CD14-positive monocyte (primary cell): ENCODE measurements around the gene PAGR1. TPM values are rescaled to one million over a fixed set of nuclear protein-coding genes. Genes with fewer than 3 reads are reported as not detected.
"Not testable (repeated sequence)": the region's sequence is repeated elsewhere in the genome, so short reads cannot be mapped to it uniquely, and the experiment has no call there.

Source experiments
- DNase-seq, 3 donors: peaks; one replicate each; pipeline ENCODE4 v3.0.0-alpha.2; 2011 to 2022
- H2AFZ ChIP-seq: 2 replicates; pipeline ENCODE4 v1.6.0; 2012; ENCODE audit warnings: mild to moderate bottlenecking, low read depth, low read length, inconsistent platforms; ENCODE audit not compliant: insufficient read depth, poor library complexity, severe bottlenecking
- H3K27ac ChIP-seq, 2 donors: 1 replicate in 1 of 2; 2 replicates in 1 of 2; pipeline ENCODE4 v1.5.1; 2012 to 2013; ENCODE audit warnings: low read length in 2 of 2, control low read depth in 1 of 2, inconsistent platforms in 1 of 2, low read depth in 1 of 2, mild to moderate bottlenecking in 1 of 2
- H3K27me3 ChIP-seq, 2 donors: one replicate each; pipeline versions ENCODE4 v1.6.0 to v1.6.1; 2011 to 2013; ENCODE audit warnings: low read length in 2 of 2; ENCODE audit not compliant: control insufficient read depth in 2 of 2, insufficient read depth in 2 of 2
- H3K36me3 ChIP-seq, 2 donors: replicated peaks in 1 of 2; 1 replicate in 1 of 2; 2 replicates in 1 of 2; pipeline versions ENCODE4 v1.5.1 to v1.6.1; 2012 to 2013; ENCODE audit warnings: low read length in 2 of 2, control low read depth in 1 of 2, inconsistent platforms in 1 of 2, mild to moderate bottlenecking in 1 of 2; ENCODE audit not compliant: insufficient read depth in 2 of 2, control insufficient read depth in 1 of 2
- H3K4me1 ChIP-seq, 2 donors: 1 replicate in 1 of 2; 2 replicates in 1 of 2; pipeline versions ENCODE4 v1.5.1 to v1.6.1; 2012 to 2013; ENCODE audit warnings: low read length in 2 of 2, control low read depth in 1 of 2, inconsistent platforms in 1 of 2, mild to moderate bottlenecking in 1 of 2, moderate library complexity in 1 of 2; ENCODE audit not compliant: insufficient read depth in 2 of 2, control insufficient read depth in 1 of 2
- H3K4me2 ChIP-seq: replicated peaks from 2 replicates; pipeline ENCODE3; 2012; ENCODE audit warnings: low read length, moderate library complexity, mild to moderate bottlenecking; ENCODE audit not compliant: poor library complexity, severe bottlenecking; ENCODE audit errors: extremely low read depth
- H3K4me3 ChIP-seq, 3 experiments: fragments of 200-600 bp in 1 of 3; sonication (generic) in 1 of 3; replicated peaks in 1 of 3; 1 replicate in 2 of 3; 2 replicates in 1 of 3; pipeline ENCODE4 v1.5.1; 2011 to 2013; ENCODE audit warnings: low read length in 3 of 3, mild to moderate bottlenecking in 3 of 3, control low read depth in 2 of 3, low read depth in 2 of 3, inconsistent platforms in 1 of 3, moderate library complexity in 1 of 3
- H3K79me2 ChIP-seq: 2 replicates; pipeline ENCODE4 v1.6.0; 2012; ENCODE audit warnings: mild to moderate bottlenecking, control low read depth, inconsistent platforms, low read length, moderate library complexity; ENCODE audit not compliant: insufficient read depth
- H3K9ac ChIP-seq: 2 replicates; pipeline ENCODE4 v1.6.0; 2017; ENCODE audit warnings: low read length, mild to moderate bottlenecking; ENCODE audit not compliant: insufficient read depth, poor library complexity, severe bottlenecking
- H3K9me3 ChIP-seq, 2 donors: replicated peaks in 1 of 2; 1 replicate in 1 of 2; 2 replicates in 1 of 2; pipeline versions ENCODE4 v1.5.1 to v1.6.1; 2012 to 2013; ENCODE audit warnings: low read length in 2 of 2, control low read depth in 1 of 2; ENCODE audit not compliant: control insufficient read depth in 1 of 2, insufficient read depth in 1 of 2
- H4K20me1 ChIP-seq: 2 replicates; pipeline ENCODE4 v1.6.0; 2012; ENCODE audit warnings: mild to moderate bottlenecking, low read length, control low read depth, moderate library complexity; ENCODE audit not compliant: insufficient read depth
- H3K27ac Mint-ChIP-seq, 7 donors: one replicate each; pipeline ENCODE4 v1.8.0; 2020; ENCODE audit warnings: mild to moderate bottlenecking in 7 of 7, mixed read lengths in 7 of 7, moderate library complexity in 6 of 7, inconsistent platforms in 2 of 7
- H3K27me3 Mint-ChIP-seq, 3 donors: one replicate each; pipeline ENCODE4 v1.8.0; 2021 to 2022; ENCODE audit warnings: low read depth in 3 of 3, mild to moderate bottlenecking in 3 of 3, mixed read lengths in 3 of 3, moderate library complexity in 3 of 3, inconsistent platforms in 1 of 3
- H3K36me3 Mint-ChIP-seq, 2 donors: one replicate each; pipeline ENCODE4 v1.8.0; 2020; ENCODE audit warnings: mixed read lengths in 2 of 2, inconsistent platforms in 1 of 2, mild to moderate bottlenecking in 1 of 2
- H3K4me1 Mint-ChIP-seq: one replicate; pipeline ENCODE4 v1.8.0; 2020; ENCODE audit warnings: mild to moderate bottlenecking, mixed read lengths
- H3K4me3 Mint-ChIP-seq, 2 donors: one replicate each; pipeline ENCODE4 v1.8.0; 2020; ENCODE audit warnings: mild to moderate bottlenecking in 2 of 2, mixed read lengths in 2 of 2, moderate library complexity in 1 of 2
- H3K9me3 Mint-ChIP-seq, 7 donors: one replicate each; pipeline ENCODE4 v1.8.0; 2020 to 2022; ENCODE audit warnings: mixed read lengths in 7 of 7, mild to moderate bottlenecking in 6 of 7, moderate library complexity in 6 of 7, inconsistent platforms in 2 of 7
- WGBS: methylation state at CpG from one replicate; pipeline ENCODE4 v1.1.5; 2013; ENCODE audit warnings: missing lambda C conversion rate; ENCODE audit not compliant: insufficient coverage; 5-methylcytosine and 5-hydroxymethylcytosine counted together
- intact Hi-C, 2 donors: fragments of 100-400 bp; cut with micrococcal nuclease; formaldehyde crosslinking; loops; one replicate each; pipeline versions ENCODE4 v1.15.0 to v1.15.1; 2023
- polyA plus RNA-seq, 3 donors: library from polyadenylated mRNA; depleted of rRNA in 1 of 3; unstranded in 2 of 3; stranded (reverse) in 1 of 3; fragments of 300-500 nt in 2 of 3; fragments of >200 nt in 1 of 3; fragmentation: Illumina TruSeq in 2 of 3; gene quantifications; 1 replicate in 2 of 3; 2 replicates in 1 of 3; pipeline ENCODE4 v1.2.3, GENCODE V29; 2012 to 2021
- TF ChIP-seq, protein P1 (sequence below): fragments of 200-600 bp; IDR thresholded peaks from one replicate; pipeline ENCODE4 v1.8.0; 2022; ENCODE audit warnings: antibody characterized with exemption, mild to moderate bottlenecking

The PAGR1 gene
- polyA plus RNA-seq, 3 donors: 12.6 to 43.4 (median 36.3) TPM

DNA sequence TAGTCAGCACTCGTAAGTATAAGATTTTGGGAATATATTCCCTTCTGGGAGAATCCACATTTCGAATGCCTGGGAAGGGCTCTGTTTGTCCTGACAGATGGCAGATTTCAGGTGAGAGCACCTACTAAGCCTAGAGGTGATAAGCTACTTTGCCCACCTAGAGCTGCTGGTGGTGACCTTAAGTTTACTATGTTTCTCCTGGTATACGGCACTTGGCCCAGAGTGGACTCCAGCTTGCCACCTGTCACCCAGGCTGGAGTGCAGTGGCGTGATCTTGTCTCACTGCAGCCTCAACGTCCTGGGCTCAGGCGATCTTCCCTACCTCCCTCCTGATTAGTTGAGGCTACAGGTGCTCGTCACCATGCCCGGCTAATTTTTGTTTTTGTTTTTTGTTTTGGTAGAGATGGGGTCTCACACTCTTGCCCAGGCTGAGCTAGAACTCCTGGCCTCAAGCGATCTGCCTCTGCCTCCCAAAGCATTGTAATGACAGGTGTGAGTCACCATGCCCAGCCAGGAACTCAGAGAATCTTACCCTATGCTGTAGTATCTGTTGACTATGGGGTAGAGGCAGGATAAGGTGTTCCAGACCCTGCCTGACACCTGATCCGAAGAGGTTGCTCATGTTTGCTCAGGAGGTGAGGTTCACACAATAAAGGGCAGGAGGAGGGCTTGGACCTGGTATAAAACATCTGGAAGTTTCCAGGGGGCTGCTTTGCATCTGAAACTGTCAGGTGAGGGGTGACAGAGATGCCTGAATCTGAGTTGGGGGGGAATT lies 38.2 kb upstream of the PAGR1 start, which contains the start of gene ZG16:
TSS of gene ZG16 (plus strand) at position 681 of the 775 bp plus-strand sequence. CDS start 1,011 bp downstream, outside the sequence.
- H3K36me3 ChIP-seq: no peaks in the 10 kb centered on the region
- no peak for DNase-seq
- Mint-ChIP-seq H3K4me1 (peaks cover 9% of the 10 kb centered on the region), H3K27ac (no peak within 1 kb of the TSS), H3K4me3 (no peak within 1 kb of the TSS), H3K9me3 (peaks cover 0 to 2% (median 0%) of the 10 kb centered on the region in 7 donors), H3K27me3 (peaks cover 0 to 8% (median 4%) of the 10 kb centered on the region in 3 donors), H3K36me3 (no peaks in the 10 kb centered on the region)
- H3K27ac ChIP-seq: no peak within 1 kb of the TSS
- H4K20me1 ChIP-seq: no peaks in the 10 kb centered on the region
- H3K27me3 ChIP-seq: no peaks in the 10 kb centered on the region
- intact Hi-C loops: no loop called here
- no peaks in the 10 kb centered on the region for H3K79me2 ChIP-seq
- 73% methylated on average over 4 of the region's 10 CpGs for WGBS
- H3K4me1 ChIP-seq: peaks cover 7 to 11% of the 10 kb centered on the region in 2 donors
- no peak within 1 kb of the TSS for H3K4me3 ChIP-seq
- H3K9ac ChIP-seq: no peak within 1 kb of the TSS
- H3K4me2 ChIP-seq: no peak within 1 kb of the TSS
- TF ChIP-seq, protein P1, sequence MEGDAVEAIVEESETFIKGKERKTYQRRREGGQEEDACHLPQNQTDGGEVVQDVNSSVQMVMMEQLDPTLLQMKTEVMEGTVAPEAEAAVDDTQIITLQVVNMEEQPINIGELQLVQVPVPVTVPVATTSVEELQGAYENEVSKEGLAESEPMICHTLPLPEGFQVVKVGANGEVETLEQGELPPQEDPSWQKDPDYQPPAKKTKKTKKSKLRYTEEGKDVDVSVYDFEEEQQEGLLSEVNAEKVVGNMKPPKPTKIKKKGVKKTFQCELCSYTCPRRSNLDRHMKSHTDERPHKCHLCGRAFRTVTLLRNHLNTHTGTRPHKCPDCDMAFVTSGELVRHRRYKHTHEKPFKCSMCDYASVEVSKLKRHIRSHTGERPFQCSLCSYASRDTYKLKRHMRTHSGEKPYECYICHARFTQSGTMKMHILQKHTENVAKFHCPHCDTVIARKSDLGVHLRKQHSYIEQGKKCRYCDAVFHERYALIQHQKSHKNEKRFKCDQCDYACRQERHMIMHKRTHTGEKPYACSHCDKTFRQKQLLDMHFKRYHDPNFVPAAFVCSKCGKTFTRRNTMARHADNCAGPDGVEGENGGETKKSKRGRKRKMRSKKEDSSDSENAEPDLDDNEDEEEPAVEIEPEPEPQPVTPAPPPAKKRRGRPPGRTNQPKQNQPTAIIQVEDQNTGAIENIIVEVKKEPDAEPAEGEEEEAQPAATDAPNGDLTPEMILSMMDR: no peak
- H2AFZ ChIP-seq: no peak within 1 kb of the TSS
- no peaks in the 10 kb centered on the region for H3K9me3 ChIP-seq

- no peaks in the 10 kb centered on the region for H4K20me1 ChIP-seq
- Mint-ChIP-seq H3K9me3 (peaks cover 0 to 2% (median 0%) of the 10 kb centered on the region in 7 donors), H3K27ac (no peak overlapping the region), H3K4me1 (no peaks in the 10 kb centered on the region), H3K27me3 (peaks cover 0 to 8% (median 4%) of the 10 kb centered on the region in 3 donors), H3K4me3 (no peak overlapping the region), H3K36me3 (no peaks in the 10 kb centered on the region)
- H2AFZ ChIP-seq: no peak overlapping the region
- WGBS: 96% methylated on average over 9 of the region's 10 CpGs
- H3K4me1 ChIP-seq: no peaks in the 10 kb centered on the region
- intact Hi-C loops: no loop called here
- no peak overlapping the region for H3K9ac ChIP-seq
- H3K36me3 ChIP-seq: no peaks in the 10 kb centered on the region
- no peaks in the 10 kb centered on the region for H3K79me2 ChIP-seq
- H3K27me3 ChIP-seq: no peaks in the 10 kb centered on the region
- no peak overlapping the region for H3K4me3 ChIP-seq
- TF ChIP-seq, protein P1: no peak
- no peak overlapping the region for H3K4me2 ChIP-seq
- no peak for DNase-seq
- H3K27ac ChIP-seq: no peak overlapping the region
- no peaks in the 10 kb centered on the region for H3K9me3 ChIP-seq
Measured at GRCh38 chr16:29779474-29779873, 36.5 kb upstream of the PAGR1 start.

GRCh38 chr16:29783094-29783953 lies 32.6 kb upstream of the PAGR1 start:
- H3K27ac ChIP-seq, H3K4me3 Mint-ChIP-seq, H3K79me2 ChIP-seq, H3K27me3 ChIP-seq, H3K27me3 Mint-ChIP-seq, H3K9me3 Mint-ChIP-seq, intact Hi-C loops, H3K4me1 Mint-ChIP-seq, H2AFZ ChIP-seq, H3K4me2 ChIP-seq, H3K36me3 Mint-ChIP-seq, H3K9ac ChIP-seq, DNase-seq, H3K9me3 ChIP-seq, H3K27ac Mint-ChIP-seq, H3K4me3 ChIP-seq, H4K20me1 ChIP-seq, H3K36me3 ChIP-seq: not testable (repeated sequence)
- 98% methylated on average over 5 of the region's 13 CpGs for WGBS
- peaks cover 8 to 11% of the 10 kb centered on the region in 2 donors for H3K4me1 ChIP-seq
